Measurements from ENCODE around the gene CASK.
"Not testable (repeated sequence)": the region's sequence is repeated elsewhere in the genome, so short reads cannot be mapped to it uniquely, and the experiment has no call there.

Gene CASK

DNA sequence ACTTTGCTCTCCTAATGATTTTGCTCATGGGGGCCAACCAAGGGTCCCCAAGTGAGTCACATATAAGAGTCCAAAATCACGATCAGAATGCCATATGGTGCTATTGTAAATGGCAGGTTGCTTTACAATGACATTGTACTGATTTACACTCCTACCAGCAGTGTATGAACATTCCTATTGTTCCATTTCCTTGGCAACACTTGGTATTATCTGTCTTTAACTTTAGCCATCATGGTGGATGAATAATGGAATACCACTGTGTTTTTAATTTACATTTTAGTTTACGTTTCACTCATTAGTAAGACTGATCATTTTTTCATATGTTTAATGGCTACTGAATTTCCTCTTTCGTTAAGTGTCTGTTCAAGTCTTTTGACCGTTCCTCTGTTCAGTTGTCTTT lies 379.7 kb downstream of the CASK start:
- no peak for DNase-seq

GRCh38 chrX:41543025-41543424 lies 380.3 kb downstream of the CASK start:
- no peak for DNase-seq

DNA sequence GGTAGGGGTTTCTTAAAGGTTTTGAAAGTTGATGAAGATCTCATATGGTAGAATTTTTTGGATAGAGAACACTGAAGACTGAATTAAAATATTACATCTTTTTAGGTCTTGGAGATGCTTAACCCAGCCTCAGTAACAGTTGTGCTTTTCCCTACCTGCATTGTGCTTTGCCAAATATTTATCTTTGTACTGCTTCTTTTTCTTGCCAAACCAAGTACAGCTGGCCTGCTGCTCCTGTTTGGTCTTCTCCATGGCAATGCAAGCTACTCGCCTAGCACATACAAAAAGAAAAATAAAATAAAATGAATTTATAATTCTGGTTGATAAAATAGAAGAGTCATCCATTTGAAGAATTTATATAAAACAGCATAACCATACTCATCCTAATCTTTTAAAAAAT lies 380.8 kb downstream of the CASK start:
- DNase-seq = no peak

DNA sequence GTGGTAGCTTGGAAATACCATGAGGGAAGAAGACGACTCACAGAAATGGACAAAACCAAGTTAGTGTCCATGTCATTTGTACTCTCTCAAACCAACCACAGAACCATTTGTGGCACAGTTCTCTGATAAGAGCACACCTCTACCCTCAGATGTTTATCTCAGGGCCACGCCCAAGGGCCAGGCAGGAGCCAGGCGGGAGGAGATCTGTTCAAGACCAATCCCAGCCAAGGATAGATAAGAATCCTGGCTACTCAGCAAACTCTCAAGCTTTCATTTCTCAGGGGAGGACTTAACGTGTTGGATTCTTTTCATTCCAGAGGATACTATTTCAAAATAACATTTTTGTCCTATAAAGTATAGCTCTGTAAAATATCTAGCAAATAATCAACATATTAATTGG lies 381.2 kb downstream of the CASK start:
- DNase-seq = no peak

- DNase-seq = no peak
These were observed 382.0 kb downstream of the CASK start for GRCh38 chrX:41541386-41541785.

DNA sequence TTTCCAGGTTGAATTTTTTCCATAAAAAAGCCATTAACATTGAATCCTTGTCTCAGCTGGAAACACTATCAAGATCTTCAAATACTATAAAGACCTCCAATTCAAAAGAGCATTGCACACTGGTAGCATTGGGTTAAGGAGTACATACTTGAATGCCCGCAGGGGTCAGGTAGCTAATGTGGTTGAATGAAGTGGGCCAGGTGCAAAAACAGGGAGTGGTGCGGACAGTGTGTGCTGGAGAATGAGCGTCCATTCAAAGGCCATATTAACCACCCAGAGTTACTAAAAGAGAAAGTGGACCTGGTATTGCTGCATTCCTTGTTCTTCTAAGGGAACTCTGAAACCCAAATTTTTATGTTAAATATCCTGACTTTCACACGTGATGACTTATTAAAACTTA lies 384.6 kb downstream of the CASK start:
- no peak for DNase-seq

GRCh38 chrX:41530085-41530484 lies 393.3 kb downstream of the CASK start:
- no peak for DNase-seq

DNA sequence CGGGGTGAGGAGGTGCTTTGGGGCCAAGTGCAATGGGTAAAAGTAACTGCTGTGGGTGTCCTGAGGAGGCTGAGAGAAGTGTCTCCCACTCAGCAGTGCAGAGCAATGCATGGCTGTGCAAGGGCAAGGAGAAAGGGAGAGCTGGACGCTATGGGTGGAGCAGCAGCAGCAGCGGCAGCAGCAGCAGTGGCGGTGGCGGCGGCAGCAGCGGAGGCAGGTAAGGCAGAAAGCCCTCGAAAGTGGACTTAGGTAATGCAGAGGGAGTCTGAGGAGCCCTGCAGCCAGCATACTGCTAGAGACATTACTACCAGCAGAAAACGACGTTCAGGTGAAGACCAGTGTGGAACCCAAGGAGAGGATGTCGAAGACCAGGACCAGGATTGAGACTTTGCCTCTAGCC lies 394.1 kb downstream of the CASK start:
- no peak for DNase-seq

DNA sequence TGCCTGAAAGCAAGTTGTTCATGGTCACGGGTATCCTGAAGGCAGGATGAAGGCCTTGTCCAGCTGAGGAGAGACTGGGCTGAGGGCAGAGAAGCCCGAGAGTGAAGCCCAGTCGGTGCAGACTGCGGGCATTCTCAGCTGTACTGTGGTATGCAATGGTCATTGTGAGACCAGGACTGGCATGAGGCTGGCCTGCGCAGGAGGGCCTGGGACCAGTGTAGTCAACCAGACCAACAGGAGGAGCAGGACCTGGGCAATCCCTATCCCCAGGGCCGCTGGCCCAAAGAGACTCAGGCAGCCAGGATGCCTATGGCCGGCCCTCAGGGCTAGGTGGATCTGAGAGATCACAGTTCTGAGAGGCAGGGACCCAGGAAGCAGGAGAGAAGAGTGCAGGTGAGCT lies 394.6 kb downstream of the CASK start:
- DNase-seq = no peak

DNA sequence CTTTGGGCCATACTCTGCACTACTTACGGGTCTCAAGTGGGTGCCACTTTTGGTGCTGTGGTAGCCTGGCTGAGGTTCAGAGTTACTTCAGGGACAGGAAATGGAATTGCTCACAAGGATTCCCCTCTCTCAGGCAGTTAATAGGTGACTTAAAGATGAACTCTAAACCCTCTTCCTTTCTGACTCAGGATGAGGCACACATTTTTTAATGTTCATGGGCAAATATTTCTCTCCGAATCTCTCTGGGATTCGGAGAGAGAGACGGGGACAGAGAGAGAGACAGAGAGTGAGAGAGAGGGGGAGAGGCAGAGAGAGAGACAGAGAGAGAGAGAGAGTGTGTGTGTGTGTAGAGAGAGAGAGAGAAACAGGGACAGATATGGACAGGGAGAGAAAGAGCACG lies 396.4 kb downstream of the CASK start:
- DNase-seq = no peak

DNA sequence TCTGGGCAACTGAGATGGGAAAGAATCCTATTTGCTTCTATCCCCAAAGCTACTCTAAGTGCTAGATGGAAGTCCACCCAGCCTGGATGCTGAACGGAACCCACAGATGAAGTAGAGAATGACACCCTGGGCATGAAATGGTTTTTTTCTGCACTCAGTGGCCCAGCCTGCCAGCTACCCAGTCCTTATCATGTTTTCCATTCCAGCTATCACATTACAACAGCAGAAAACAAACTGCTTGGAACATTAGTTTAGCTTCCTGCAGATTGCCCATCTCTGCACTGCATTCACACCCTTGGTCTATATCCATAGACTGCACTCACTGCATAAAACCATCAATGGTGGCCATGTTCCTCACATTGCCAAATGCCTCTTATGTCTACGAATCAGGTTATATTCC lies 397.1 kb downstream of the CASK start:
- no peak for DNase-seq

DNA sequence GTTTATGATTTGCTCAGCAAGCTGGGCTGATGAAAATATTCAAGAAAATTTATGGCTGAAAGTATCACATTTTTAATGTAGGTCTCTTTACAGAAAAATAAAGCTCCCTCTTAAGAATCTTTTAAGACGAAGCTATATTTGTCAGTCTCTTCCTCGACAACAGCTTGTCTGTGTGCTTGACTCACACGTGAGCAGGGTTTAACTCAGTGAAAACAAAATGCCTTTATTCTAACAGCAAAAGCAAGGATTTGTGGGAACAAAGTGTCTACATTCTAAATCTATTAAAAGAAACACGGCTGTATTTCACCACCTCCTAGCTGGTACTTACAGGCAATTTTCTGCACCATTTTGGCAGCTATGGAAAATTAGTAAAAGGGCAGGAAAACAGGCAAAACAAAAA lies 400.7 kb downstream of the CASK start:
- no peak for DNase-seq

DNA sequence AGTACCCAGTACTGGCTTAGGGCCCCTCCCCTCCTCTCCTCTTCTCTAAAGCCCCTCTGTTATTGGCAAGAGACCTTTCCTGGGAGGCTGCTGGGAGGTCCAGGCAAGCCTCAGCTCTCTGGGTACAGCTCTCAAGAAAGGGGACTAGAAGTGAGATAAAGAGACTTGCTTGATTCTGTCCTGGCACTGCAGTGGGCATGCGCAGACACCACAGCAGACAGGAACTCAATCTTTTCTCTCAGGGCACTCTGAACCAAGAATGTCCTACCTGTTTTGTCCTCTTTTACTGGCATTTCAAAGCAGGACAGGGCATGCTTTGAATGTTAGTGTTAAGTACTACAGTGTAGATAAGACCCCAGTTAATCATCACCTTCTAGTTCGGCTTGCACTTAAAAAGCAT lies 401.3 kb downstream of the CASK start:
- no peak for DNase-seq

DNA sequence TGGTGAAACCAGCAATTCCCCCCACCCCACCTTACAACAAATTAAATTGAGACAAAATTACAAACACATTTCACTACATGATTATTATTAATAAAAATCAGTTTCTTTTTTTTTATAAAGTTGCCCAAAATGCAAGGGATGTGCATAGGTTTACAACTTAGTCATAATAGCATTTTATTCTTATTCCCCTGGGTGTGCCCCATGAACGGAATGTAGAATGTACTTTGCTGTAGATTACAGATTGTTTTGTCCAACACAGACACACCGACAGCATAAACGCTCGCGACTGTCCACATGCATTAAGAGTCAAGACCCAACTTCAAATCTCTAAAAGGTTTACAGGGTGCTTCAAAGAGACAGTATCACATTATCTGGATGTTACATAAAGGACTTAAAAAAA lies 403.9 kb downstream of the CASK start:
- no peak for DNase-seq

DNA sequence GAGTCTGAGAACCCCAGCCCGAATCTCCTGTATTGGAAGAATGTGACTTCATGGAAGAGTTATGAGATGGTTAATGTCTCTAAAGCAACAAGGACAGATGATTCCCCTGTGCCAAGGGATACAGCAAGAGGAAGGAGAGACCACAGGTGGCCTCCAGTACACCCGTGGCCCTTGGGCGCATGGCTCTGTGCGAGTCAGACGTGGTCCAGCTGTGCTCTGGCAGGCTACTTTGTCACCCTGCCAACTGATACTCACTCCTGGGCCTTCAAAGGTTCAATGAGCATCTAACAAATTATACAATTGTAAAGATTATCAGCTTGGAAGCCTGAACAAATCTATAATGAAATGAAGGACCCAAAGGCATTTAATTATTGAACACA lies 404.5 kb downstream of the CASK start:
- DNase-seq = no peak

GRCh38 chrX:41518127-41518840 lies 405.1 kb downstream of the CASK start:
- DNase-seq = no peak

GRCh38 chrX:41516999-41517765 lies 406.2 kb downstream of the CASK start:
- no peak for DNase-seq

GRCh38 chrX:41516456-41516855 lies 406.9 kb downstream of the CASK start:
- DNase-seq = no peak

DNA sequence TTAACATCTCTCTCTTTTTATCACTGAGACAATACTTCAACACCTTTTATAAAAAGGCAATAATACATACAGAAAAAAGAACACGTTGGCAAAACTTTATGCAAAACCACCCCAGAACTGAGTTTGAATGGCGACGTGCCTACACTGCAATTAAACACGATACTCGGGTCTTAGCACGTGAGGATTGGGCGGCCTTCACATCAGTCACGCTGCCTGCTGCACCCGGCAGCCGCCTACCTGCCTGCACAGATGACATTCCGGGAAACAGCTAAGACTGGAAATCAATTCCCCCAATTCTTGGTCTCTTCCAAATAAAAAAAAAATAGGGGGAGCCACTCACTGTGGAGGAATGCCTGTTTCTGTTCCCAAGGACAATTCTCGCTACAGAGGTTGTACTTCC lies 408.0 kb downstream of the CASK start:
- no peak for DNase-seq

DNA sequence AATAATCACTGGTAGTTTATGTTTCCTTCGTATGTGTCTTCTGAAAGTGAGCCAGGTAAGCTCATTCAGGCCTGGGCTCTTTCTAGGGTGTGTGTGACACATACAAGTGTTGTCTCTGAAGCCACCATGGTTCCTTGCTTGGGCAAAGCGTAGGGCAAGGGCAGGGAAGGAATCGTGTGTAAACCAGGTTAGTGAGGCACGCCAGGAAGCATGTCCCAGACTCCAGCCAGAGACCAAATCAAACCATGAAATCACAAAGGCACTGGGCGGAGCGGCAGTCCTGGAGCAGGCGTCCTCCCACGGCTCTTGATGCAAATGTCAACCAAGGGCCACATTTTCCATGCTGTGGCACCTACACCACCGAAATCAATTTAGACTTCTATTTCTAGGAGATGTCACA lies 409.2 kb downstream of the CASK start:
- no peak for DNase-seq

DNA sequence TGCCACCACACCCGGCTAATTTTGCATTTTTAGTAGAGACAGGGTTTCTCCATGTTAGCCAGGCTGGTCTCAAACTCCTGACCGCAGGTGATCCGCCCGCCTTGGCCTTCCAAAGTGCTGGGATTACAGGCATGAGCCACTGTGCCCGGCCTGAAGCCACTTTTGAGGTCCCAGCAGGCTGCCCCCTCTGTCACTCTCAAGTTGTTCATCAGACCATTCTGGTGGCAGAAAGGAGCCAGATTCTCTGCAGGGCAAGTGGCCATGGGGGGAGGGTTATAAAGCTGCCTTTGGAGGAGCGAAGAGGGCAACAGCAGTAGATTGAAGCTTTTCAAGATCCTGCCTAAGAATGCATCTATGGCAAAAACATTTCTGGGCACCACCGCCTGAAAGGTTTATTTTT lies 410.5 kb downstream of the CASK start:
- not testable (repeated sequence) for DNase-seq

- DNase-seq = no peak
These were observed 411.0 kb downstream of the CASK start for GRCh38 chrX:41512394-41512793.

DNA sequence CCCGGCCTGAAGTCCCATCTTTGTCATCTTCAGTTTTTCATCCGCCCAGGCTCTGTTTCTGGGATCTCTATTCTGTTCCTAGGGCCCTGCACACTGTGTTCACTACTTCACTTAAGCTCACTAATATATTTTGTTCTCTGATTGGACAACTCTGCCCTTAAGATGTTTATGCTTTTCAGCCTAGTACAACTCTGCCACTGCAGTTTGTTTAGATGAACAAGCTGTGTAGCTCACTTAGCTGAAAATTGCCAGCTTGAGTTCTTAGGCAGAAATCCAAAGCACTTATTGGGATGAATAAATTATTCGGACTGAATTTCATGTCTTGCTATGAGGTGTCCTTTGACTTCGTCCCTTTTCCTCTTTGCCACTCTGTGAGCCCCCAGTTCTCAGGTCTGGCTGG lies 415.4 kb downstream of the CASK start:
- DNase-seq = no peak

GRCh38 chrX:41502004-41502403 lies 421.4 kb downstream of the CASK start:
- DNase-seq = no peak

- DNase-seq = no peak
These were observed 423.4 kb downstream of the CASK start for GRCh38 chrX:41499984-41500383.

Data from NCI-H345 (cell line).